ENCODE results near the gene MTHFD1.

MTHFD1 gene

GRCh38 chr14:64495252-64495651, 107.1 kb downstream of the MTHFD1 start:
- no peak for DNase-seq (ENCODE audit: low spot score)

GRCh38 chr14:64496764-64497163, 108.6 kb downstream of the MTHFD1 start:
- no peak for DNase-seq (ENCODE audit: low spot score)

- no peak for DNase-seq (ENCODE audit: low spot score)
These were observed 111.9 kb downstream of the MTHFD1 start for GRCh38 chr14:64500088-64500487.

GRCh38 chr14:64501411-64502171, 113.4 kb downstream of the MTHFD1 start:
- peak; percentile 27 for DNase-seq (ENCODE audit: low spot score)

GRCh38 chr14:64502456-64502855, 114.3 kb downstream of the MTHFD1 start:
- DNase-seq (ENCODE audit: low spot score), result peak; percentile 36

GRCh38 chr14:64502887-64503433, 114.8 kb downstream of the MTHFD1 start:
- peak; percentile 35 for DNase-seq (ENCODE audit: low spot score)

- peak; percentile 90 for DNase-seq (ENCODE audit: low spot score)
These were observed 115.5 kb downstream of the MTHFD1 start, which contains the start of gene ZBTB25 for GRCh38 chr14:64503434-64504309. Gene ZBTB25, minus strand, starts transcription at chr14:64503838. Its CDS starts 13,305 bp downstream, at chr14:64490533.

- DNase-seq (ENCODE audit: low spot score), result peak; percentile 76
These were observed 116.2 kb downstream of the MTHFD1 start, which contains the start of gene ZBTB1 for GRCh38 chr14:64504310-64504896. Gene ZBTB1, plus strand, starts transcription at chr14:64504770. Its CDS starts 16,735 bp downstream, at chr14:64521505.

GRCh38 chr14:64504897-64505794, 117.0 kb downstream of the MTHFD1 start:
- DNase-seq (ENCODE audit: low spot score), result peak; percentile 86

- peak; percentile 34 for DNase-seq (ENCODE audit: low spot score)
These were observed 118.6 kb downstream of the MTHFD1 start for GRCh38 chr14:64506721-64507120.

GRCh38 chr14:64507376-64508156, 119.4 kb downstream of the MTHFD1 start:
- no peak for DNase-seq (ENCODE audit: low spot score)

- peak; percentile 11 for DNase-seq (ENCODE audit: low spot score)
These were observed 120.1 kb downstream of the MTHFD1 start for GRCh38 chr14:64508215-64508776.

- no peak for DNase-seq (ENCODE audit: low spot score)
These were observed 120.9 kb downstream of the MTHFD1 start for GRCh38 chr14:64509036-64509435.
